ENCODE measurements around the gene GRIN3A.
"Not testable (repeated sequence)": the region's sequence is repeated elsewhere in the genome, so short reads cannot be mapped to it uniquely, and the experiment has no call there.

The GRIN3A gene

DNA sequence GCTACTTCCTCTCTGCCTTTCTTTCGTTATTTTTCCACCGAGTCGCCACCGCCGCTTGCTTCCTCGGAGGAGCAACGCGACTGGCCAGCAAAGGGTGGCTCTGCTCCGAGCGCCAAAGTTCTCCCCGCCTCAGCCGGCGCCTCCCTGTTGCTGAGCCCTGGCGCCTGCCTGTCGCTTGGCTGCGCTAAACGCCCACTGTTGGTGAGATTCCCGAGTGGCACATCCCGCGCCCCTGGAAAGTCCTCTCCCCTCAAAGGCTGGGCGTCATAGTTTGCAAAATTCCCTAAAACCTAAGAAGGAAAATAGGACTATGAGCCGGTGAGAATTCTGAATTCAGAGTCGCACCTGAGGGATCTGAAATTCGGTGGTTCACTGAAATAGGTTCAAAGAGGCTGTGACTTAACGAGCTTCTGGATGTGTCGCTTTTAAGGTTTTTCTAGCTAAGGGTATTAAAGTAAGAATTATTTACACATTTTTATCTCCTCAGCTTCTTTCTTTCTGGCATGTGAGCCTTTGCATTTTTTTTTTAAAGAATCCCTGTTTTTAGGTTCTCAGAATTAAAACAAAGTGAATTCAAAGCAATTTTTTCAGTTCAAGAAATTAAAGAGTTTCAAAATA lies at the start of gene GRIN3A:
TSS of gene GRIN3A (minus strand) at position 82 of the 618 bp plus-strand sequence. CDS start 668 bp downstream, outside the sequence.
- DNase-seq = peak; percentile 12

DNA sequence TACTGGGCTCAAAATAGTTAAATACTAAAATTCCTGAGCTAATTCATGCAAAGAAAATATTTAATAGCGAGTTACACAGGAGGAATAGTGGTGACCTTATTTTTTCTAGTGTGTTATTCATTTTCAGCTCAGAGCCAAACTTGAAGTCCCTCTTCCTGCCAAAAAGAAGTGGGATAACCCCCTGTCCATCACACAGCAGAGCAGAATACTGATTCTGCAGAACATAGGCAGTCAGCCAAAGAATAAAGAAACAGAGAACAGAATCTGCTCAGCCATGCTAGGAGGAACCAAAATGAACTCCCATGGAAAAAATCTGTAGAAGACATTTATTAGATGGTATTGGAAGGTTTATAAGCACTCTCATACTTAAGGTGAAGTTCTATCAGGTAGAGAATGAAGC lies 49.4 kb upstream of the GRIN3A start:
- DNase-seq = no peak

DNA sequence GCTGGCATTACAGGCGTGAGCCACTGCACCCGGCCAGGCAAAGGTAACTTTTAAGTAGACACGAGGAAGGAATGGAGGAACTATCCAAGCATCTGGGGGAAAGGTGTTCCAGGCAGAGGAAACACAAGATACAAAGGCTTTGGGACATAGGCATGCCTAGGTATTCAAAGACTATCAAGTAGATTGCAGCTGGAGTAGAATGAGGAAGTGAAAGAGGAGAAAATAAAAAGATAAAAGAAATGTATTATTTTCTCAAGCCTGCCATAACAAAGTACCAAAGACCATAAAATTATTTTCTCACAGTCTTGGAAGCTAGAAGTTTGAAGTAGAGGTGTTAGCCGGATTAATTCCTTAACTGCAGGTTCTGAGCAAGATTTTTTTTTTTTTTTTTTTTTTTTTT lies 39.9 kb upstream of the GRIN3A start:
- DNase-seq = no peak

DNA sequence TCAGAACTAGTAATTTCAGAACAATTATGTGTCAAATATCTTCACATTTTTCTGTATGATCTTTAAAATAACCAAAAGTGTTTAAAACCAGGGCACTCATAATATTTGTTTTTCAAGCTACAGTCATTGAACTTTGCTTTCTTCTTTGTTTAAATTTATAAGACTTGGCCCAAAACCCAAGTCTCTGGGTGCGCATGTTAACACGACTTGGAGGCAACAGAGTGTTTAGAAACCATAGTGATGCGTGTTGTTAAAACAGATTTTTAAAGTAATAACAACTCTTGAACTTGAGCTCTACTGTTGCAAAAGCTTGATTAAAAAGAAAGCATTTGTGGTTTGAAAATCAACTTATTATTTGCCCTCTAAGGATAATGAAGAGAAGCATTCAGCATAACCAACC lies 26.0 kb upstream of the GRIN3A start:
- DNase-seq = no peak

DNA sequence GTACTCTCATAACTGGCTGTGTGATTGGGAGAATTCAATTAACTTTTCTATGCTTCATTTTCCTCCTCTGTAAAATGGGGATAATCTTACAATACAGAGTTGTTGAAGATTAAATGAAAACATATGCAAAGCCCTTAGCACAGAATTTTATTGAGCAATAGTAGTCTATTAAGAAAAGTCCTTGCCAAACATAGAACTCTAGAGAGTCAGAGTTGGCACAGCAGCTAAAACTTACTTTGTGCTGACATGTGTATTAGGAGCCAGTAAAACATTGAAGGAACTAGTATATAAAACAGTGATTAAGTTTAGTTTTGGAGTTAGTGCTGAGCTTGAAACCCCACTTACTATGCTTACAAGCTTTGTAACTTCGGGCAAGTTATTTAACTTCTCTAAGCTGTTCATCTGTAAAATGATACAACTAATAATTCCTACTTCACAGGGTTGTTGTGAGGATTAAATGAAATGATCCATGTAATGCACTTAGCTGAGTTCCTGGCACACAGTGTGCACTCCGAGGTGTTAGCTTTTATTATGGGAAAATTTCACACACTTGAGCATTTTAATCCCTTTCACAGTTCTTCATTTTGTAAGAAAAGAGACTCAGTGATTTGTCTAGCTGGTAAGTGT lies 20.0 kb upstream of the GRIN3A start:
- DNase-seq = no peak

DNA sequence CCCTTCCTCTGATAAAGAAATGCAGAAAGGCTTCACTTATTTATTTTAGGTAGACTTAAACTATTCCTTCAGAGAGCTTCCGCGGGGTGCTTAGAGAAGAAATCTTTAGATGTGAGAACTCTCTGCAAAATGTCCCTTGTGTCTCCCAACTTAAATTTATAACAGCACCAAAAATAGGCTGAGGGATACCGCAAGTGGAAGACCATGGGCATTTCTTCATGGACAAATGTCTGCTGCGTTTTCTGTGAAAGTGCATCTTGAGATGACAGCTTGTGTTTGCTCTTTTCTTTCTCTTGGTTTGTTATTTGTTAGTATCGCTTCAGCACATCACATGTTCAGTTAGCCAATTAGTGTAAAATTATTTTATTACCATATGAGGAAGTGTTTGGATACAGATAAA lies 15.3 kb upstream of the GRIN3A start:
- no peak for DNase-seq

DNA sequence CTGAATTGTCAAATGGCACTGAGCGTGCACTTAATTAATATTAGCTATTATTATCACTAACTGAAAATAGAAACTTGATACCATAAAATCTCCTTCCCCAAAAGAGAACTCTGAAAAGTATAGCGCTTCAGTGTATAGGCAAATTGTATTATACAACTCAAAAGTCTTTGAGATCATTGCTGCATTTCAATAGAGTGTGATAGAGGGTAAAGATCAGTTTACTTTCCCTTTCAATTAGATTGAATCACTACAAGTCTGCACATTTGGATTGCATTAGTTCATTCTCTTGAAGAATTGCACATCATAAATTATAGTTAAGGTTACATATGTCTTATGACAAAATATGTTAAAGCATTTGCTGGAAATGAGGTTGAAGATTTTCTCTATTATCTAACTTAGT lies 13.4 kb upstream of the GRIN3A start:
- DNase-seq = no peak

DNA sequence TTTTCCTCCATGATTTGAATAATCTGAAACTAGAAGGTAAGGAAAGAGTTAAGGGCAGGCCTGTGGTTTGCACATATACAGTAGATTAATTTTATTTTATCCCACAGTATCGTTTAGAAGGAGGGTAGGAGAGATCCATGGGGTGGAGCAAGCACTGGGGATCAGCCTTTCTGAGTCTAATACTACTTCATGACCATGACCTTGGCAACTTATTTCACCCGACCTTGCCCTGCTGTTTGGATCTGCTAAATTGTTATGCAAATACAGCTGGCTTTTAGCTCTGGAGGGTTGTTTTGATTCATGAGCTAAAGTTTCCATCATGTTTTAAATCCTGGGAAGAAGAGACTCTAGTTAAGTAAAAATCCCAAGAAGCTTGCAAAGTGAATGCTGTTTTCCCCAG lies 864 bp upstream of the GRIN3A start:
- no peak for DNase-seq

DNA sequence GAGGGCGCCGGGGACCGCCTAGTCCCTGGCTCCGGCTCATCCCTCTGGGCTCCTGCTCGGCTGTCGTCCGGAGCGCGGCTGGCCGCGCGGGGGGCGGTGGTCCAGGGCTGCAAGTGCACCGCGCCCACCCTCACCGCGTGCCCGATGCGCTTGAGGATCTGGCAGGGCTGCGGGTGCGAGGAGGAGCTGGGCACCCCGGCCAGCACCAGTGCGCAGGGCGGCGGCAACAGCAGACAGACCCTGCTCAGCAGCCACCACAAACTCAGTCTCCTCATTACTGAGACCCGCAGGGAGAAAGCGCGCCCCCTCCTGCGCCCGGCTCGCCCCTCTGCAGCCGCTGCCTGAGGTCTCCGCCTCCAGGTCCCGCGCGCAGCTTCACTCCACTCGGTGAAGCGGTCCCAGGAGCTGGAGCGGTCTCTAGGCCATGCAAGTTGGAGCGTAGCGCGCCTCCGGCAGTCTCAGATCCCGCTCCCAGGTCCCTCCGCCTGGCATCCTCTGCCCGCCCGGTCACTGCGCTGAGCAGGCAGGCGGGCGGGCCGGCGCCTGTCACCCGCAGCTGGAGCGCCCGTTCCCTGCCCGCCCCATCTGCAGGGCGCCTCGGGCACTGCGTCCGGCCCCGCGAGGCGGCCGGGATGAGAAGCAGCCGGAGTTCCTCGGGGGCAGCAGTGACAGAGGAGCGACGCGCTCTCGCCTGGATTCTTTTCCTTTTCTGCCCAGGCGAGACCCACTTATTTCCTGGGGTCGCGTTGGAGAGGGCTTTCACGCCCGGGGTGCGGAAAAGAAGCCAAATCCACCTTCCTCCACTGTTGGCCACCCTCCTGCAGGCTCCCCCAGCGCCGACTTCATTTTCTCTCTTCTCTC lies 512 bp downstream of the GRIN3A start:
- DNase-seq = peak; percentile 25

DNA sequence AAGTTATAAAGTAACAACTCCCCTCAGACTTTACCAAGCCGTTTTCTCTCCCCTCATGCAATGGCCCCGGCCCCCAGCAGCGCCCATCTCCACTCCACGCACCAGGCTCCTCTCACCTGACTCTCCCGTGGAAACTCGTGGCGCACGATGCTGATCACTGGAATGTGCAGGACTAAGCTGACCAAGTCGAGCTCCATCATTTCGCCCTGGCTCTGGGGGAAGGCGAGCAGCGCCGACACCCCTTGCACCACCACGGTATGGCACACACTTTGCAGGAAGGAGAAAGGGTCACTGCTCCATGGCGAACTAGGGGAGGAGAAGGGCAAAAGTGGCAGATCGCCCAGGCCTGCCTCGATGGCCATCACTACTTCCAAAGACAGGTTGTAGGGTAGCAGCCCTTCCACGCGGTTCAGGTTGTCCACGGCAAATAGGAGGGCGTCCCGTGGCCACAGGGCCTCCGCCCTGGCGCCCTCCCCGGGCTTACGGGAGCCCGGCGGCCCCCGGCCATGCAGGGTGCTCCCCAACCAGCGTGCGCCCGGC lies 1.2 kb downstream of the GRIN3A start:
- DNase-seq = no peak

DNA sequence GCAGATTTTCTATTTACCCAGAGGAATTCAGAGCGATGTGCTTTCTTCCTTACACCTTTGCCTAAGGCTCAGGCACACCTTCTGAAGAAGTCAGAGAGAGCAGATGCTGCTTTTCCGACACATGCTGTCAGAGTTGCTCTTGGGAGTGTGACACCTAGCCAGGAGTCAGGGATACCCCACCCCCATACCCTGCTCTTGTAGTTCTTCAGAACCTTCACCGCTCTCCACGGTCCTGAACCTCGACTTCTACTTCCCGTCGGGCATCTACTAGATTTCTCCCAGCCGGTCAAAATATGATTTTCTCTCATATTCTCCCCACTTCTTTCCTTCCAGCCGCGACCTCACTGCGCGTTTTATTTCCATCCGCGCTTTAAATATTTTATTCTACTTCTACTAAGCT lies 1.7 kb downstream of the GRIN3A start:
- DNase-seq = no peak

DNA sequence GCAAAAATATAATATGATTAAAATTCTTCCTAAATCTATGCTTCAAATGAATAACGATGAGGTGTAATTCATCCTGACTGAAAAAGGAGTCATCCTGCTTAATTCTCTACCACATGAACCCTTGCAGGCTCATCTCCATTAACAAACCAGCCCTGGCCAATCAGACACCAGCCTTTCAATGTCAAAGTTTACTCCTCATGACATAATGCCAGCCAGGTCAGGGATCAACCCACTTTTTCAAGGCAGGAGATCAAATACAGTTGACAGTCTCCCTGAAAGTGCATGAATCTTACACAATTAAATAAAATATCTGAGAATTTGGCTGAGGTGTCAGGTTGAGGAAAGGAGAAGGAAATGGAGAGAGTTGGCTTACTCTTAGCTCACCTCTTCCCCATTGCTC lies 7.0 kb downstream of the GRIN3A start:
- no peak for DNase-seq

DNA sequence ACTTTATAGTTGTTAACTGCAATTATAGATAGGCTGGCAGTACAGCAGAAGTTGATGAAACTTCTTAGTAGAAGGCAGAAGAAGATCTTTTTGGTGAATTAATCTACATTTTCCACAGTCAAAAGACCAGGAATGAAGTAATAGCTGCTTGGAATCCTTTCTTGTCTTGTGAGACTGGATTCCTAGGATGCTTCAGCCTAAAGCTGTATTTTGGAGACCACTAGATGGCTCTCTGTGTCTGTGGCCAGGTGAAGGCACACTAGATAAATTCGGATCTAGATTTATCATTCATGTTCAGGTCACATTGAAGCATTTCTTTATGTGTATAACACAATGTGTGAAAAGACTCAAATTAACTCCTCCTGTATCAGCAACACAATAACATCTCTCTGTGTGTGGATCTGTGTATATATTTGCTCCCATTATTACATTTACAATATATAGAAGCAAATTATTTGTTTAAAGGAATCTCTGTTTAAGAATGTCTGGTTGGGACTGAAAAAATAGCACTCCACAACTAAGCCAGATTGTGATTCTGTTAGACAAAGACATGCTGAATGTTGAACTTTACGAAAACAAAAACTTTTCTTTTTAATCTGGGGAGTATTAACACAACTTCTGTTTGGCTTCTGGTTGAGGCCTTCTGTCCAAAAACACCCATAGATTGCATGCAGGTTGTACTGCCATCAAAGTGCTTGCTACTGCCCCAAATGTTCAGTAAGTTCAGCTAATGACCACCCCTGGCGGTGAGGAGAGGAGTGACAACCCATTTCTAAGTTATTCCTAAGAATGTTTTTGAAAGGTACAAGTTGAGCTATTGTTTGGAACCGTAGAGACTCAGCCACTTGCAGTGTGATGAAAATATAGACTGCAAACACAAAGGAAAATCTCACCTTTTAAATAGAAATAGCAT lies 10.6 kb downstream of the GRIN3A start:
- DNase-seq = peak; percentile 9

DNA sequence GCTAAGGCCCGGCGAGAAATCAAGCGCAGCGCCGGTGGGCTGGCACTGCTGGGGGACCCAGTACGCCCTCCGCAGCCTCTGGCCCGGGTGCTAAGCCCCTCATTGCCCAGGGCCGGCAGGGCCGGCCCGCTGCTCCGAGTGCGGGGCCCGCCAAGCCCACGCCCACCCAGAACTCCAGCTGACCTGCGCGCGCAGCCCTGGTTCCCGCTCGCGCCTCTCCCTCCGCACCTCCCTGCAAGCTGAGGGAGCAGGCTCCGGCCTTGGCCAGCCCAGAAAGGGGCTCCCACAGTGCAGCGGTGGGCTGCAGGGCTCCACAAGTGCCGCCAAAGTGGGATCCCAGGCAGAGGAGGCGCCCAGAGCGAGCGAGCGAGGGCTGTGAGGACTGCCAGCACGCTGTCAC lies 14.2 kb downstream of the GRIN3A start:
- DNase-seq = not testable (repeated sequence)

DNA sequence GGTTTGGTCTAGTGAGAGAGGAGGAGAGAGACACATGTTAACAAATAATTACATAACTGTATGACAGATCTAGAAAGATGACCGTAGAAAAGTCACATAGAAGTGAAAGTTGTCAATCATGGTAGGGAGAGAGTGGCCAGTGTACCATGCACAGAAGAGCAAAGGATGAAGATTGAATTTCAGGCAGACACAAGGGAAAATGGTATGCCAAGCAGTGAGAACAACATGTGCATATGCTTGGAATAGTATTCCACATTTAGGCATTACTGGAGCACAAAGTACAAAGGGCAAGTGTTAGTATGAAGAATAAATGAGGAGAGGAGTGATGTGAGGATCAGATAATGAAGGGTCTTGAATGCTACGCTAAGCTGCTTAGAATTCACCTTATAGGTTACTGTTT lies 20.3 kb downstream of the GRIN3A start:
- DNase-seq = no peak

DNA sequence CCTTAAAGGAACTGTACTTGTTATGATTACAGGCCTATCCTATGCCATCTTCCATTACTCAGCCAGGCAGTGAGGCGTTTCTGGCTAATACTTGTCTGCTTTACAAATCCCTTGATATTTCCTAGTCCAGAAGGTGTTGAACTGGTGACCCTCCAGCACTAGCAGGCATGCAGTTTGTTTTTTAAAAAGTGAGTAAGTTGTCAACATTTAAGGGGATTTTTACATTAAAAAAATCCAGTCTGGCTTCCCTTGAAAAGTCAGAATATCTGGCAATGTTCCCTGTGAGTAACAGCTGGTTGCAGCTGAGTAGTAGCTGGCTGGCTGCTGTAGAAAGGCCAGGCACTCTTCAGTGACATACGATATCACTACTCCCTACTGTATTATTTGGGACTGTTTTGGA lies 21.8 kb downstream of the GRIN3A start:
- no peak for DNase-seq

DNA sequence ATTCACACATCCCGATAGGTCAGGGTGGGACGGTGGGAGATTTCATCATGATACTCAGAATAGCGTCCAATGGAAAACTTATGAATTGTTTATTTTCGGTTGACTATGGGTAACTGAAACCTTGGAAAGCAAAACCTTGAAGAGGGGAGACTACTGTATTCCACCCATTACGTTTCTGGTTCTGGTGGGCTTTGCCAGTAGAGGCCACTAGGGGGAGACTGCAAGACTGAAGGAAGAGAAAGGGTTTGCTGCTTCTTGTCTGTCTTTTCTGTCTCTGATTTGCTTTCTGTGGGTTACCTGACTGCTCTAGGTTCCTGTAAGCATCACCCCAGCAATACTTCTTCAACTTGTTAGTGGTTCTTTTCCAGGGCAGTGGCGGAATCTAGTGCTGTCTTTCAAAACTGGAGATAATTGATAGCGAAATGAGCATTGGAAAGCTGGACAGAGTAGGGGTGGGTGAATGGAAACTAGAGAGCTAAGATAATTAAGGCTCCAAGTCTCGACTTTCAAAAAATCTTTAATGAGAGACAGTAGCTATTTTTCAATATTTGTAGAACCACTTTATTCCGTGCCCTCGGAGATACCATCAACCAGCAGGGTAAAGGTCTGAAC lies 27.0 kb downstream of the GRIN3A start:
- no peak for DNase-seq

DNA sequence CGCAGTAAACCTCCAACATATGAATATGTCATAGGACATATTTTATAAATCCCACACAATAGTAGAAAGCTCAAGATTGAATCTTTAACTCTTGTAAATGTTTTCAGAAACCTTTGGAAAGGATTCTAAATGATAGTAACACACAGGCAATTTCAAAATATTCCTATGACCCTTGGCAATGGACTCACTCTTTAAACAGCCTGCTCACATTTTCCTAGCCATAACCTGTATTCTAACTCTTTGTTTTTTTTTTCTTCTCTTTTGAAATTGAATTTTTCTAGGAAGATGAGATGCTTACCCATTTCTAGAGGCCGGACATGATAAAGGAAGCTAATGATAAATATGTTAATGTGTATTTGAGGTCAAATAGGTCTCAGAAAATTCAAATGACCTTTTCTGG lies 29.6 kb downstream of the GRIN3A start:
- DNase-seq = no peak

DNA sequence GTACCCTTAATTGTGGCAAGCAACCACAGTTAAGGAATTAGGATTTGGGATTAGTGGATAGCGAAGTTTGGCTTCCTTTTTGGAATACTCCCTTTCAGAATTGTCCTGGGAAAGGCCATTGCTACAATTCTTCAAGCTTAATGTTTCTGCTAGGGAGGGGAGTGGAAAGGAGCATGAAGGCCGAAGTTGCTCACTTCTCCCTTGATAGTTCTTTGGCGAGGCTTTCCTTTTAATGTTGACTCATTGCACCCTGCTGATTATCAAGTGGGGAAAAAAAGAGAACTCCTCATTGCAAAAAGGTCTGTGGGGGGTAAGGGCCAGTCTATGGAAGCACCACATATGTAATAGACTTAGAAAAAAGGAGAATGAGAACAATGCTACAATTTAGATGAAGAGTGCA lies 30.7 kb downstream of the GRIN3A start:
- DNase-seq = no peak

DNA sequence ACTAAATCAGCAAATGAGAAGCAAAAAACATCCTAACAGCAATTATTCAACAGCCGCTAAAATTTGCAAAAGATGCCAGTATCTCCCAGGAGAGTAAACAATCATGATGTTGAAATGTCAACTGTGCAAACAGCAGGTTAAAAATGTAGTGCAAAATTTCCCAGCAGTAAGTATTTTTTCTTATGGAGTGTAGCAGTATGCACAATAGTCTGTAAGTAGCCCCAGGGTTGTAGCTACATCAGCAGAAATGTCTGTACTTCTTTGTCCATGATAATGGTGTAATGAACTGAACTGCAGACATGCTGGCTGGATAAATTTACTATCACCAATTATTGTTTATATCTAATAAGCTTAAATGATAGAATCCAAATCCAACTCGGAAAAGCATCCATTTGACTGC lies 31.4 kb downstream of the GRIN3A start:
- no peak for DNase-seq

DNA sequence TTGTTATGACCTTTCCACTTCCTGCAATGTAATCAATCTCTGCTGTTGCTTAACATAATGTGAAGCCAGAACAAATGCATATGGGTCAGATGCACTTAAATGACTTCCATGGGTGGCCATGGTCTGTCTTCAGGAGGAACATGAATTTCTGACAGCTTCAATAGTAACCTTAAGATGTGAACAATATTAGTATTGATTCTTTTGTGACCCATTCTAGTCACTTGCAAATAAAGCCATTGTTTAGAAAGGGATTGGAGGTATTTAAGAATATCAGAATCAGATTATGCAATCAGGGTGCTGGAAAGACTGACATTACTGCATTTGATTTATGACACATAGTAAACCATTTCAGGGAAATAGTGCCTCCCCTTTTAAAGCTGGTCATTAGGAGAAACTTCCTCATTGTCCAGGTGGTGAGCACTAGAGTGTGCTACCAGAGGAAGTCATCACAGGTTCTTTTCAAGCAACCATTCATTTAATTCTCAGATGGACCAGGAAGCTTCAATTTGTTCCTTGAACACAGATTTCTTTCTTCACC lies 32.1 kb downstream of the GRIN3A start:
- no peak for DNase-seq

DNA sequence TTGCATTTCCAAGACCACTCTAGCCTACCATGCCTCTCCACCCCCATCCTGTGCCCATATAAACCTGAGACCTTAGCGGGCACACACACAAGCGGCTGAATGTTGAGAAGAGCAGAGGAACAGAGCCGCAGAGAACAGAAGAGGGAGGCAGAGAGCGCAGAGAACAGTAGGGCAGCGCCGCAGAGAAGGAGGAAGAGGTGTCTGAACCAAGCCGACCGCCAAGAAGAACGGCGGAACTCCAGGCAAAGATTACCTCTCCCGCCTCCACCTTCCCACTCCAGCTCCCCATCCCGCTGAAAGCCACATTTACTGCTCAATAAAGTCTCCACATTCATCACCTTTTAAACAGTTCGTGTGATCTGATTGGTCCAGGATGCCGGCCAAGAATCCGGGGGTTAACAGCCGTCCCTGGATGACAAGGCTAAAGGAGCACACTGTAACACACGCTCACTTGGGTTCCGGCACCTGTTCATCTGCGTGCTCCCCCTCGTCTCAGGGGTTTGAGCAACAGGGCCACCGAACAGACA lies 33.2 kb downstream of the GRIN3A start:
- no peak for DNase-seq
